Fibroblast of skin of right biceps (primary cell): ENCODE results near the gene SEC16B.

ENCODE experiments used
- DNase-seq: peaks from one replicate; pipeline ENCODE4 v3.0.0-alpha.2; 2013

SEC16B gene

GRCh38 chr1:177940682-177941081 is 29.2 kb downstream of the SEC16B start:
- no peak for DNase-seq

GRCh38 chr1:177937931-177938330 is 31.9 kb downstream of the SEC16B start:
- peak; percentile 75 for DNase-seq

GRCh38 chr1:177937174-177937770 is 32.6 kb downstream of the SEC16B start:
- DNase-seq, result no peak

- no peak for DNase-seq
Observed at GRCh38 chr1:177935638-177936415, 34.0 kb downstream of the SEC16B start.

GRCh38 chr1:177934927-177935326 is 34.9 kb downstream of the SEC16B start:
- no peak for DNase-seq

- DNase-seq, result no peak
Observed at GRCh38 chr1:177934461-177934860, 35.4 kb downstream of the SEC16B start.

GRCh38 chr1:177933881-177934280 is 36.0 kb downstream of the SEC16B start:
- no peak for DNase-seq

GRCh38 chr1:177932123-177932522 is 37.7 kb downstream of the SEC16B start:
- no peak for DNase-seq

- DNase-seq, result no peak
Observed at GRCh38 chr1:177928952-177929351, 40.9 kb downstream of the SEC16B start.

GRCh38 chr1:177928194-177928593 is 41.7 kb downstream of the SEC16B start:
- peak; percentile 29 for DNase-seq

GRCh38 chr1:177927021-177927596 is 42.7 kb downstream of the SEC16B start:
- DNase-seq, result peak; percentile 89

GRCh38 chr1:177926201-177926600 is 43.7 kb downstream of the SEC16B start:
- no peak for DNase-seq

GRCh38 chr1:177925006-177925405 is 44.9 kb downstream of the SEC16B start:
- no peak for DNase-seq

- DNase-seq, result no peak
Observed at GRCh38 chr1:177923441-177923840, 46.4 kb downstream of the SEC16B start.

GRCh38 chr1:177922209-177922608 is 47.6 kb downstream of the SEC16B start:
- no peak for DNase-seq

- no peak for DNase-seq
Observed at GRCh38 chr1:177921590-177921989, 48.3 kb downstream of the SEC16B start.

- no peak for DNase-seq
Observed at GRCh38 chr1:177920091-177920490, 49.8 kb downstream of the SEC16B start.

- no peak for DNase-seq
Observed at GRCh38 chr1:177915641-177916040, 54.2 kb downstream of the SEC16B start.

- DNase-seq, result peak; percentile 32
Observed at GRCh38 chr1:177914603-177915002, 55.3 kb downstream of the SEC16B start.

- DNase-seq, result peak; percentile 75
Observed at GRCh38 chr1:177913762-177914540, 55.9 kb downstream of the SEC16B start.

GRCh38 chr1:177912991-177913390 is 56.9 kb downstream of the SEC16B start:
- DNase-seq, result no peak

- no peak for DNase-seq
Observed at GRCh38 chr1:177909416-177909815, 60.4 kb downstream of the SEC16B start.

- DNase-seq, result no peak
Observed at GRCh38 chr1:177907000-177907399, 62.9 kb downstream of the SEC16B start.
